GM18505 (cell line): ENCODE data around the gene FTO.
"Not testable (repeated sequence)": the region's sequence is repeated elsewhere in the genome, so short reads cannot be mapped to it uniquely, and the experiment has no call there.

Source experiments
- ATAC-seq: cut with Tn5 transposase; IDR thresholded peaks from one replicate; pipeline ENCODE4 v1.9.1; 2021; ENCODE audit not compliant: unreplicated experiment
- POLR2A ChIP-seq: IDR thresholded peaks from 4 replicates; pipeline ENCODE4 v1.6.1; 2011; ENCODE audit warnings: borderline replicate concordance; ENCODE audit not compliant: insufficient read depth, insufficient read length; ENCODE audit errors: extremely low read depth

FTO gene

GRCh38 chr16:53686710-53687109 is 17.2 kb upstream of the FTO start:
- TF ChIP-seq POLR2A = no peak
- no peak for ATAC-seq

- ATAC-seq = no peak
- TF ChIP-seq POLR2A = no peak
Observed at GRCh38 chr16:53689636-53690035, 14.3 kb upstream of the FTO start.

DNA sequence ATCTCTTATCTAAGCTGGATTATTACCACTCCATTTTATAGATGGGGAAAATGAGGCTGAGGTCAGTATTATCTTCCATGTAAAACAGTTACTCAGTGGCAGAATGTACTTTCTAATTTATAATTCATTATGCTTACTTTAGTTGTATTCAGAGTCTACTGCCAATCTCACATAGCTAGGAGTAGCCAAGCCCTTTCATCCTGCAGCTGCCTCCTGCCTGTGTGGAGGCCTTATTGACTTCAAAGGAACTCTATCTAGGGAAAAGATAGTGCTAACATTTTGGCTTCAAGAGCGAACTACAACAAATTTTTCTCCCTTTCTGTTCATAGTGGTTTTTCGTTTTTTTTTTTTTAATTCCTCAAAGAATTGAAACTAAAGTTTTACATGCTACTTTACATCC is 13.2 kb upstream of the FTO start:
- ATAC-seq = no peak
- no peak for TF ChIP-seq POLR2A

DNA sequence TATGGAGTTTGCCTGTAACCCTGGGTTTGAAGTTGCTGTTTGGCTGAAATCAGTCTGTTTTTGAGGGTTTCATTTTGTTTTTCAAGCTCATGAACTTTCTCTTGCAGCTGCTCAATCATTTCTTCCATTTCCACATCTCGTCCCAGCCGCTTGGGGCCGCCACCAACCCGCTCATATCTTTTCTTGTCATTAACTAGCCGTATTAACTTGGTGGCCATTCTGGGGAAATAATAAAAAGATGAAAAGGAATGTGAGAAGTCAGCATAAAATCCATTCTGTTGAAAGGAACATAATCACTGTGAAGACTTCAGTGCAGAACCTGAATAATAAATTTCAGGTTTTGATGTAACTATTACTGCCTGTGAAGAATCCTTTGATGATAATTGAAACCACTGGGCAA is 11.8 kb upstream of the FTO start:
- ATAC-seq = no peak
- TF ChIP-seq POLR2A = no peak

- TF ChIP-seq POLR2A = no peak
- no peak for ATAC-seq
Observed at GRCh38 chr16:53693320-53693719, 10.6 kb upstream of the FTO start.

- ATAC-seq = no peak
- TF ChIP-seq POLR2A = no peak
Observed at GRCh38 chr16:53695070-53695469, 8.9 kb upstream of the FTO start.

DNA sequence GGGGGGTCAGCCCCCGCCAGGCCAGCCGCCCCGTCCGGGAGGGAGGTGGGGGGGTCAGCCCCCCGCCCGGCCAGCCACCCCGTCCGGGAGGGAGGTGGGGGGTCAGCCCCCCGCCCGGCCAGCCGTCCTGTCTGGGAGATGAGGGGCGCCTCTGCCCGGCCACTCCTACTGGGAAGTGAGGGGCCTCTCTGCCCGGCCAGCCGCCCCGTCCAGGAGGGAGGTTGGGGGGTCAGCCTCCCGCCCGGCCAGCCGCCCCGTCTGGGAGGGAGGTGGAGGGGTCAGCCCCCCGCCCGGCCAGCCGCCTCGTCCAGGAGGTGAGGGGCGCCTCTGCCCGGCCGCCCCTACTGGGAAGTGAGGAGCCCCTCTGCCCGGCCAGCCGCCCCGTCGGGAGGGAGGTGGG is 5.7 kb upstream of the FTO start:
- not testable (repeated sequence) for ATAC-seq

DNA sequence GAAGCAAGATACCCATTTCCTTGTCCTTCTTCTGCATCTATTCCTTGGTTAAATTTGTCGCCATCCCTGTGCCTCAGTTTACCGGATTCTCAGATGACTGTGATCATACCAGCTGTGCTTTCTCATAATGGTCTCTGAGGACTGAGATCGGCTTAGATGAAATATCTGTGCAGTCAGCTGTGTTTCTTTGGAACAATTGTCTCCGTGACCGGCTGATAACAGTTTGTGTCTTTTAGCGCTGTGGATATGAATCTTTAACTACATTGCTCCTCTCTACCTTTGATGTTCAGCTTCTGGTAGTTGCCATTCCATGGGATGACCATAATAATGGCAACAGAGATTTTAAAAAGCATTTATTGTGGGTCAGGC is 473 bp downstream of the FTO start:
- no peak for TF ChIP-seq POLR2A
- no peak for ATAC-seq

DNA sequence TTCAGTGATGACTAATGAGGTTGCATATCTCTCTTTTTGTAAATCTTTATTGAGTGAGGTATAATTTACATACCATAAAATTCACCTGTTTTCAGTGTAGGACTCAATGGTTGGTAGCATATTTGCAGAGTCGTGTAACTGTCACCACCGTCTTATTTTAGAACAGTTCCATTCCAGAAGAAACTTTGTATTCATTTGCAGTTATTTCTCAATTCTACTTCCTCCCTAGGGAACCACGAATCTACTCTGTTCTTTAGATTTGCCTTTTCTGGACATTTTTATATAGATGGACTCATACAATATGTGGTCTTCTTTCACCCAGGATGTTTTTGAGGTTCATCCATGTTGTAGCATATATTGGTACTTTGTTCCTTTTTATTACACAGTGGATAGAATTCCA is 3.7 kb downstream of the FTO start:
- ATAC-seq = no peak
- TF ChIP-seq POLR2A = no peak

GRCh38 chr16:53708490-53708889 is 4.5 kb downstream of the FTO start:
- TF ChIP-seq POLR2A = no peak
- no peak for ATAC-seq

DNA sequence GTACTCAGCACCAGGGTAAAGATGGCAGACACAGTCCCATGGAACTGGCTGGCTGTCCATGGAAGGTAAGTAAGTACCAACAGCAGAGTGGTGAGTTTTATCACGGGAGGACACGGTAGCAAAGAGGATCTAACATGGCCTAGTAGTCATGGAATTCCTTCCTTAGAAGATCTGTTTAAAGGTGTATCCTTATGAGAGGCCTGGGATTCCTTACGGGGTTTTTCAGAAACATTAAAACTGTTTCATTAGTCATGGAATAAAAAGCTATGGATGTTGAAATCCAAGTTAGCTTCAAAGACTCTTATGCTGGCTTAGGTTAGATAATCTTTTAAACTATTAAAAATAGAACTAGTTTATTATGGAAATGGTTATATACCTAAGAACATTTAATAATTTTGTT is 7.4 kb downstream of the FTO start:
- no peak for ATAC-seq
- TF ChIP-seq POLR2A = no peak

DNA sequence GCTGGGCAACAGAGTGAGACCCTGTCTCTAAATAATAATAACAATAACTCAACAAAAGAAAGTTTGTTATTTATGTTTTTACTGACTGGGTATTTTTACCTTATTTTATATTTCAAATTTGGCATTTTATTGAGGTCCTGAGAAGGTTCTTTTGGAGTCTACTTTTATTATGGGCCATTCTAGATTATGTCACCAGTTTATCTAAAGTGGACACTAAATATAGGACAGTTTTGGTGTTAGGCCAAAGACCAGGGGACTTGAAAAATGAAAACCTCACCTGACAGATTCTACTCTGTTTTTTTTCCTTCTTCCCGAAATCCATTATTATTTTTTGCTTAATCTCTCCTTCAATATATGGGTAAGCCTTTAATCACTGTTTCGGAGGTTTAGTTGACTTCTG is 8.1 kb downstream of the FTO start:
- no peak for TF ChIP-seq POLR2A
- ATAC-seq = no peak

- no peak for ATAC-seq
Observed at GRCh38 chr16:53713403-53714204, 9.6 kb downstream of the FTO start.

DNA sequence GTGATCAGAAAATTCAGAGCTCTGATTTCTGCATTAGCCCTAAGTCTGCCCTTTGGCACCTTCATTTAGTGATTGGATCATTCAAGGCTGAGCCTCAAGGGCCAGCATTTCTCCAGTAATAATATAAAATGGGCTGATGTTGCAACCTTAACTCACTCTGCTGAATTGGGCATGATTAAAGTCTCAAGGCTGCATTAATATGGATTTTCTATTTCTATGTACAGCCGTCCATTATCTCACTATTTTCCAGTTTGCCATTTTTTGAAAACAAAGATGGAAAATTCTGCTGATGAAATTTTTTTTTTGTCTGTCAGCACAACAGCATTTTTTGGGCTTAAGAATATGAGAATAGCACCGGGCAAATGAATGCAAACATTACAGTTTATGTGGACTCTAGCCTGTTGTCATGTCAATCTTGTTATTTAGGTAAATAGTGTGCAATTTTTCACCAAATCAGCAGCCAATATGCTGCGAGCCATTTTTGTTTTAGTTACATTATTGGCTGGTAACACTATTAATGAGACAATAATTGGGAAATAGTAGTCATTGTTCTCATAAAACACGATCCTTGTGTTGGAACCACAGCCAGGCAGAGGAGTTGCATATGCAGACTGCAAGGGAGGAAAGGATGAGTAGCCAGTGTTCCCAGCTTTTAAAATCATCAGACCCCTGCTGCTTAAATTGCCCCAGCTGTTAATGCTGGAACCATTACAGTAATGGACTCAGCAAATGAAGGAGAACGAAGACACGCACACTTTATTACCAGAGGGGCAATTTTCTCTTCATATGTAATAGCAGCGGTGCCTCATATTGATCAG is 10.5 kb downstream of the FTO start:
- TF ChIP-seq POLR2A = no peak
- no peak for ATAC-seq

More at GRCh38 chr16:53713403-53714204, 9.6 kb downstream of the FTO start:
- no peak for TF ChIP-seq POLR2A
